Caco-2 (cell line): ENCODE measurements around the gene CTIF. TPM values are rescaled to one million over a fixed set of nuclear protein-coding genes. Genes with fewer than 3 reads are reported as not detected.

ENCODE experiments used
- BruUV-seq: library from RNA; stranded (reverse); fragments of 400-500 nt; replicated peaks from 2 replicates; lab custom pipeline; 2021; lab: Mats Ljungman, UMichigan
- CTCF ChIA-PET: fragments of 300-600 bp; sonication (Branson Sonifier 250); formaldehyde crosslinking; loops from one replicate; lab custom pipeline; 2022; ENCODE audit warnings: antibody characterized with exemption; lab: Charles Lee
- POLR2A ChIA-PET: fragments of 300-600 bp; sonication (Branson Sonifier 250); formaldehyde crosslinking; loops from one replicate; lab custom pipeline; 2022; ENCODE audit warnings: antibody characterized with exemption; lab: Charles Lee
- DNase-seq, 2 experiments: peaks; one replicate each; pipeline versions ENCODE4 v3.0.0 to v3.0.0-alpha.2; 2020 to 2022
- H3K27me3 ChIP-seq: replicated peaks from 2 replicates; pipeline ENCODE4 v1.6.0; 2011; ENCODE audit warnings: low read length; ENCODE audit not compliant: control insufficient read depth, insufficient read depth
- H3K36me3 ChIP-seq: 2 replicates; pipeline ENCODE4 v1.5.1; 2011; ENCODE audit warnings: low read length; ENCODE audit not compliant: control insufficient read depth, insufficient read depth
- H3K4me1 ChIP-seq: fragments of 250-450 bp; sonication (Bioruptor Pico); 2 replicates; pipeline ENCODE4 v1.5.1; 2020; ENCODE audit warnings: mild to moderate bottlenecking
- H3K4me3 ChIP-seq: 2 replicates; pipeline ENCODE4 v1.5.1; 2011; ENCODE audit warnings: low read depth, mild to moderate bottlenecking, control low read depth, low read length
- H3K9me3 ChIP-seq: fragments of 250-450 bp; sonication (Bioruptor Pico); 2 replicates; pipeline ENCODE4 v1.5.1; 2020; ENCODE audit warnings: mild to moderate bottlenecking, moderate library complexity
- H3K27ac Mint-ChIP-seq: one replicate; pipeline ENCODE4 v1.8.0; 2022; ENCODE audit warnings: mixed read lengths; ENCODE audit not compliant: unreplicated experiment
- H3K27me3 Mint-ChIP-seq: one replicate; pipeline ENCODE4 v1.8.0; 2022; ENCODE audit warnings: mixed read lengths; ENCODE audit not compliant: insufficient read depth, unreplicated experiment
- H3K36me3 Mint-ChIP-seq: one replicate; pipeline ENCODE4 v1.8.0; 2022; ENCODE audit warnings: mild to moderate bottlenecking, mixed read lengths; ENCODE audit not compliant: insufficient read depth, unreplicated experiment
- H3K4me1 Mint-ChIP-seq: one replicate; pipeline ENCODE4 v1.8.0; 2022; ENCODE audit warnings: low read depth, mixed read lengths; ENCODE audit not compliant: unreplicated experiment
- H3K4me3 Mint-ChIP-seq: one replicate; pipeline ENCODE4 v1.8.0; 2022; ENCODE audit warnings: mild to moderate bottlenecking, moderate library complexity, mixed read lengths; ENCODE audit not compliant: unreplicated experiment
- H3K9me3 Mint-ChIP-seq: one replicate; pipeline ENCODE4 v1.8.0; 2022; ENCODE audit warnings: mixed read lengths; ENCODE audit not compliant: unreplicated experiment
- CTCF ChIP-seq, 2 experiments: fragments of 200-600 bp in 1 of 2; IDR thresholded peaks; 1 replicate in 1 of 2; 2 replicates in 1 of 2; pipeline versions ENCODE4 v1.5.1 to v1.8.0; 2011 to 2022; ENCODE audit warnings: antibody characterized with exemption in 1 of 2, control low read depth in 1 of 2, inconsistent platforms in 1 of 2, low read depth in 1 of 2, low read length in 1 of 2, mild to moderate bottlenecking in 1 of 2, moderate library complexity in 1 of 2; ENCODE audit not compliant: insufficient read depth in 1 of 2, severe bottlenecking in 1 of 2, unreplicated experiment in 1 of 2
- intact Hi-C: fragments of 100-400 bp; cut with micrococcal nuclease; formaldehyde crosslinking; loops from one replicate; pipeline ENCODE4 v1.10.0; 2022; ENCODE audit not compliant: unreplicated experiment
- total RNA-seq: library from RNA; stranded (reverse); gene quantifications from 2 replicates; pipeline ENCODE4 v1.2.3, GENCODE V29; 2022

Gene CTIF
- total RNA-seq, 1 experiment from 2014 or later, result 19.9 TPM

- no peak for TF ChIP-seq CTCF (IDR thresholded peaks at IDR 0.05; ENCODE audit: insufficient read depth in 1 of 2, low read depth in 1 of 2, low read length in 1 of 2, severe bottlenecking in 1 of 2, unreplicated experiment in 1 of 2)
- Mint-ChIP-seq H3K9me3 (no peaks in the 10 kb centered on the region), H3K27me3 (no peaks in the 10 kb centered on the region), H3K4me1 (no peaks in the 10 kb centered on the region), H3K36me3 (no peaks in the 10 kb centered on the region), H3K27ac (no peak overlapping the region), H3K4me3 (no peak overlapping the region)
- intact Hi-C loops, result loop anchor here (10.0 kb wide), 1 partner anchor 191 kb away; no protein-coding TSS in a partner anchor
- DNase-seq, result no peak
- Histone ChIP-seq H3K9me3 (no peaks in the 10 kb centered on the region), H3K27me3 (no peaks in the 10 kb centered on the region), H3K36me3 (no peaks in the 10 kb centered on the region), H3K4me3 (no peak overlapping the region), H3K4me1 (no peaks in the 10 kb centered on the region)
- ChIA-PET POLR2A (no interaction called here), CTCF (no interaction called here)
- BruUV-seq, result no TSS peak
Observed at GRCh38 chr18:48723837-48724236, 185.0 kb downstream of the CTIF start.

GRCh38 chr18:48724442-48724841, 185.6 kb downstream of the CTIF start:
- no peak overlapping the region for H3K27ac Mint-ChIP-seq
- H3K36me3 Mint-ChIP-seq, result no peaks in the 10 kb centered on the region
- intact Hi-C loops, result loop anchor here (10.0 kb wide), 1 partner anchor 190 kb away; no protein-coding TSS in a partner anchor

DNA sequence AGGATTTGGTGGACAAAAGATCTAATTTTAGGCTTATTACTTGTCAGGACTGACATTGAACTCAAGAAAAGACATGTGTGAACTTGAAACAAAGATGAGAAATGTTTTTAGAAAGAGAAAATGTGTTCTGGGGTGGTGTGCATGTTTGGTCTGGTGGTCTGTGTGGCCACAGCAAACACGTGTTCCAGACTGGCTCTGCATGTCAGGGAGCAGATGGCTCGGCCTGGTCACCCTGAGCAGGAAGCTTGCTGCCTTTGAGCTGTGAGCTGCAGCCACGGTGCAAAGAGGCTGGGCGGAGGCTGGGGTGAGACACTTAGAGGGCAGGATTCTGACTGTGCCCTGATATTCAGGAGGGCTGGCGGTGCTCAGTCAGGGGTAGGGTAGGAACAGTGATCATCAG, 186.1 kb downstream of the CTIF start:
- CTCF ChIA-PET, result no interaction called here
- POLR2A ChIA-PET, result no interaction called here
- BruUV-seq, result no TSS peak
- no peak overlapping the region for H3K27ac Mint-ChIP-seq
- no peaks in the 10 kb centered on the region for H3K36me3 Mint-ChIP-seq
- Histone ChIP-seq H3K4me3 (no peak overlapping the region), H3K36me3 (no peaks in the 10 kb centered on the region), H3K9me3 (no peaks in the 10 kb centered on the region), H3K4me1 (no peaks in the 10 kb centered on the region), H3K27me3 (no peaks in the 10 kb centered on the region)
- no peaks in the 10 kb centered on the region for H3K27me3 Mint-ChIP-seq
- H3K4me3 Mint-ChIP-seq, result no peak overlapping the region
- intact Hi-C loops, result loop anchor here (10.0 kb wide), 1 partner anchor 190 kb away; no protein-coding TSS in a partner anchor
- DNase-seq, result no peak
- no peaks in the 10 kb centered on the region for H3K4me1 Mint-ChIP-seq
- H3K9me3 Mint-ChIP-seq, result no peaks in the 10 kb centered on the region
- no peak for TF ChIP-seq CTCF (IDR thresholded peaks at IDR 0.05; ENCODE audit: insufficient read depth in 1 of 2, low read depth in 1 of 2, low read length in 1 of 2, severe bottlenecking in 1 of 2, unreplicated experiment in 1 of 2)

More at GRCh38 chr18:48724442-48724841, 185.6 kb downstream of the CTIF start:
- no peak for TF ChIP-seq CTCF (IDR thresholded peaks at IDR 0.05; ENCODE audit: insufficient read depth in 1 of 2, low read depth in 1 of 2, low read length in 1 of 2, severe bottlenecking in 1 of 2, unreplicated experiment in 1 of 2)
- BruUV-seq, result no TSS peak
- ChIA-PET CTCF (no interaction called here), POLR2A (no interaction called here)
- Mint-ChIP-seq H3K4me3 (no peak overlapping the region), H3K9me3 (no peaks in the 10 kb centered on the region), H3K4me1 (no peaks in the 10 kb centered on the region), H3K27me3 (no peaks in the 10 kb centered on the region)
- Histone ChIP-seq H3K36me3 (no peaks in the 10 kb centered on the region), H3K4me3 (no peak overlapping the region), H3K4me1 (no peaks in the 10 kb centered on the region), H3K9me3 (no peaks in the 10 kb centered on the region), H3K27me3 (no peaks in the 10 kb centered on the region)
- no peak for DNase-seq
